Measurements from ENCODE around the gene CDKL2.
"Not testable (repeated sequence)": the region's sequence is repeated elsewhere in the genome, so short reads cannot be mapped to it uniquely, and the experiment has no call there.

The CDKL2 gene

GRCh38 chr4:75630174-75630936 lies at the start of gene CDKL2:
Gene CDKL2 (minus strand): TSS chr4:75630528. CDS start chr4:75625988, 4,540 bp downstream.
- peak; percentile 38 for FAIRE-seq
- peak; percentile 83 for DNase-seq (ENCODE audit: insufficient read length, low spot score)

- FAIRE-seq (no peak), DNase-seq (ENCODE audit: insufficient read length, low spot score) (no peak)
Observed at GRCh38 chr4:75678965-75679364, 48.6 kb upstream of the CDKL2 start.

DNA sequence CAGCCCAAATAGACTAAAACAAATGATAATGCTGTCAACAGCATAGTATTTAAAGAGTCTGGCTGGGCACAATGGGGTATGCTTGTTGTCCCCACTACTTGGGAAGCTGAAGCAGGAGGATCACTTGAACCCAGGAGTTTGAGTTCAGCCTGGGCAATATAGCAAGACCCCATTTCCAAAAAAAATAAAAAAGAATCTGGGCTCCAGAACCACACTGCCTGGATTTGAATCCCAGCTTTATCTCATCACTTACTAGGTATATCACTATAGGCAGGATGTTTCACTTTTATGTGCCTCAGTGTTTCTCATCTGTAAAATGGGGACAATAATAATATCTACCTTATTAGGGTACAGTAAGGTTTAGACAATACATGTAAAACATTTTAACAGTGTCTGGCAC lies 48.1 kb upstream of the CDKL2 start:
- FAIRE-seq (no peak), DNase-seq (ENCODE audit: insufficient read length, low spot score) (no peak)

- DNase-seq (ENCODE audit: insufficient read length, low spot score) (no peak), FAIRE-seq (no peak)
Observed at GRCh38 chr4:75675004-75675531, 44.7 kb upstream of the CDKL2 start.

GRCh38 chr4:75673959-75674328 lies 43.6 kb upstream of the CDKL2 start:
- FAIRE-seq: no peak

GRCh38 chr4:75673027-75673958 lies 43.0 kb upstream of the CDKL2 start, which contains the start of gene G3BP2:
Gene G3BP2 (minus strand): TSS chr4:75673411. CDS start chr4:75662025, 11,386 bp downstream.
- DNase-seq (ENCODE audit: insufficient read length, low spot score) (peak; percentile 93), FAIRE-seq (peak; percentile 26)

More at GRCh38 chr4:75673959-75674328, 43.6 kb upstream of the CDKL2 start:
- DNase-seq (ENCODE audit: insufficient read length, low spot score): no peak

DNA sequence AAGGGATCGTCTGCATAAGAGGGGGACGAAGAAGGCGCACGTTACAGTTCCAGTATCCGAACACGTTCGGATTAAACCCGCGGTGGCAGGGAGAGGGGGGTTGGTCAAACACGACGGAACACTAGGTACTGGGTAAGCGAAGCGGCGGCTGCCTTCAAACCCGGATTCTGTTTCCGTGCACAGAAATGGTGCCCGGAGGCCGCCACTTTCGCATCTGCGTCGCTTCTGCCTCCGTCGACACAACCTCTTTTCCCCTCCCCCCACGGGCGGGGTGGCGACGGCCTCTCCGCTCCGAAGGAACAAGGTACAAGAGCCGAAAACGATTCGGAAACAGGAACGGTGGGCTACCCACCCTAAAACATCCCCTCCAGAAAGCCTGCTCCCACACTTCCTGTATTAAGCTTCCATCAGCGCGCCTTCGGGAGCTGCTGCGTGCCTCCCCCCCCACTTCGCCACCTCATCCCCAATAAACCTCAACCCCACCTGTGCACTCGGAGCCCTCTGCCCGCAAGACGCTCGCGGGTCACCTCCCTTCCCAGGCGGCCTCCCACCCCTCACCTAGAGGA lies 42.2 kb upstream of the CDKL2 start:
- FAIRE-seq: no peak
- DNase-seq (ENCODE audit: insufficient read length, low spot score): peak; percentile 14

DNA sequence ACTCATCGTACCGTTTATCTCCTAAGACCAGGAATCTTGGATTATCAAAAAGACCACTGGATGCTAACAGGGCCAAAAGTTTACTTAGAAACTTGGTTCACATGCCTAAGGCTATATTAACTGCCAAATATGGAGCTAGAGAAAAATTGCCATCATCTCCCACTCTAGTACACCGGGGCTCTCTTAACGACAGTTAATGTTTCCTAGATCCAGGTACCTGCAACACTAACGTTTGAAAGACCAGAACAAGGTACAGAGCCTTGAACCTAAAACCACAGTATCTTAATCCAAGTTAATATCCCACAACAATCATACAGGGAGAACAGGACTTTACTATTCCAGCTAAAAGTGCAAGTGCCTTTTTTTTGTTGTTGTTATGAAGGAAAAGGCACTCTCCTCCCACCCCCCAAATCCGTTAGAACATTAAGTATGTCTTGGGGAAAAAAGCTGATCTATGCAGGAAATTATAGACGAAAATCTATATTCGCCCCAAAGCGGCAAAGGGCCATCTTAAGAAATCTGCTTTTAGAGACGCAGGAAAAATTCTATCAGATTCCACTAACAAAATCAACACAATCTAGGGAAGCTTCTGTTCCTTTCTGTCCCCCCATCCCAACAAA lies 41.6 kb upstream of the CDKL2 start:
- FAIRE-seq (no peak), DNase-seq (ENCODE audit: insufficient read length, low spot score) (no peak)

GRCh38 chr4:75668596-75668995 lies 38.3 kb upstream of the CDKL2 start:
- DNase-seq (ENCODE audit: insufficient read length, low spot score) (no peak), FAIRE-seq (no peak)

DNA sequence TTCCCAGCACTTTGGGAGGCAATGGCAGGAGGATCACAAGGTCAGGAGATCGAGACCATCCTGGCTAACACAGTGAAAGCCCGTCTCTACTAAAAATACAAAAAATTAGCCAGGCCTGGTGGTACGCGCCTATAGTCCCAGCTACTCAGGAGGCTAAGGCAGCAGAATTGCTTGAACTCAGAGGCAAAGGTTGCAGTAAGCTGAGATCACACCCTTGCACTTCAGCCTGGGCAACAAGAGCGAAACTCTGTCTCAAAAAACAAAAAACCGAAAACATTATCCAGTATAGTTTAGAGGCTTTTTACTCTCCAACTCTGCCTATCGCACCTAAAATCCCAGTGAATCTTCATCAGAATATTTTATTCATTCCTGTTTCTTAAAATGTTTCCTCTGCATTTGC lies 37.3 kb upstream of the CDKL2 start:
- not testable (repeated sequence) for FAIRE-seq; DNase-seq (ENCODE audit: insufficient read length, low spot score)

- no peak for DNase-seq (ENCODE audit: insufficient read length, low spot score)
- no peak for FAIRE-seq
Observed at GRCh38 chr4:75666299-75666698, 36.0 kb upstream of the CDKL2 start.

- not testable (repeated sequence) for DNase-seq (ENCODE audit: insufficient read length, low spot score); FAIRE-seq
Observed at GRCh38 chr4:75664604-75665003, 34.3 kb upstream of the CDKL2 start.

- FAIRE-seq: no peak
- DNase-seq (ENCODE audit: insufficient read length, low spot score): no peak
Observed at GRCh38 chr4:75662626-75663025, 32.3 kb upstream of the CDKL2 start.

DNA sequence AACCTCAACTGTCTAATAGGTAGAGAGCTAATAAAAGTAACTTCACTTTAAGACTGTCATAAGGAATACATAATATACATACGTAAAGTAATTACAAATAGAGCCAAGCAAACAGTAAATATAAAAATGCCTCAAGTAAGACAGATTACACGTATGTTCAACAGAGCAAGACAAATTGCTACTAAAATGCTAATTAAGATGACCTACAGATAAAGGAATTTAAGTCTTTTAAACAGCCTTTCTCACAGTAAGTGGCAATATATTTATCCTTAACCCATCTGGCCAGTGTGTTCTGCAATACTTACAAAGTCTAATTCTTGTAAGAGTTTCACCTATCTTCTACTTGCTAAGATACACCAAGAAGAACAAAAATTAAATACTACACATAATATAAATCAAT lies 30.2 kb upstream of the CDKL2 start:
- DNase-seq (ENCODE audit: insufficient read length, low spot score) (no peak), FAIRE-seq (no peak)

DNA sequence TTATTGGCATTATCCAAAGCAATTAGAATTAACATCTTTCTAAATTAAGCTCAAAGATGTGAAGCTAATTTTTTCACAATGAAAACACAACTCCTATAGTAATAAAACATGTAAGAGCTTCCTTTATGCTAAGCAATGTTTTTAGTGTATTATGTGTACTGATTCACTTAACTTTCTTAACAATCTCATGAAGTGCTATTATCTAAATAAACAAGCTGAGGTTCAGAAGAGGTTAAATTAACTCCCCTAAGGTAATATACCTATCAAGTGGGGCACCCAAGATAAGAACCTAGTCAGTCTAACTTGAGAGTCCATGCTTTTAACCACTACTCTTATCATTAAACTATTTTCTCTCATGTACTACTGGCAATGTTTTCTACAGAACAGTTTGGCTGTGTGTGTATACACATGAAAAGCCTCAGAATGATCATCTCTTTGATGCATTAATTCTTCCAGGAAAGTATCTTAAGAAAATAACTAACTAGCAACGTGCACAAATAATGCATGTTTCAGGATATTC lies 29.2 kb upstream of the CDKL2 start:
- DNase-seq (ENCODE audit: insufficient read length, low spot score): no peak
- FAIRE-seq: no peak

GRCh38 chr4:75658876-75659275 lies 28.5 kb upstream of the CDKL2 start:
- DNase-seq (ENCODE audit: insufficient read length, low spot score) (no peak), FAIRE-seq (no peak)

DNA sequence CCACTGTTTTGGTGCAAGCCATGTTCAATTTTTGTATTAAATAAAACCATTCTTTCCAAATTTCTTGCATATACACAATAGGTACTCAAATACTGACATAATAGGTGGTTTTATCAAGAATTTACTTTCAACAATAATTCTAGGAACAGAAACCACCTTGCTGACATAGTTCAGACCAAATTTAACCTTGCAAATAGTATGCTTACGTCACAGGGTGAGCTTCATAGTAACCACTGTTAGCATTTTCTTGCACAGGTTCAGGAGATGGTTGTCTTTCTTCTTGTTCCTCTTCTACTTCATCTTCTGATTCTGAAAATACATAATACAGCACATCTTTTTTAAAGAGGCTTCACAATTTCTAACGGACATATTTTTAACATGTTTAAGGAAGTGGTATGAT lies 25.2 kb upstream of the CDKL2 start:
- FAIRE-seq (no peak), DNase-seq (ENCODE audit: insufficient read length, low spot score) (no peak)

DNA sequence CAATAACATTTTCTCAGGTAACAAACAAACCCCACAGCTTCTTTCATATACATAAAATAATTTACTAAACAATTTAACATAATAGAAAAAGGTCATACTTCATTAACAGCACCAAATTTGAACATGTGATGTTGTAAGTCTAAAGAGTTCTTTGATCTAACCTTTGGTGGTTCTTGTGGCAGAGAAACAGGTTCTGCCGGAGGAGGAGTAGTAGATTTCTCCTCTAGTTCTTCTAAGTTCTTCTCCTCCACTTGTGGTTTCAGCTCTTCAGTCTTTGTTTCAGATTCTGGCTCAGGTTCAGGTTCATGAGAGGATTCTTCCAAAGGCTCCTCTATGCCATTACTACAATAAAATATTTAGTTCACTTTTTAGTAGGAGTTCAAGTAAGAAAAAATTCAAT lies 24.6 kb upstream of the CDKL2 start:
- FAIRE-seq (no peak), DNase-seq (ENCODE audit: insufficient read length, low spot score) (no peak)

GRCh38 chr4:75653845-75654503 lies 23.6 kb upstream of the CDKL2 start:
- DNase-seq (ENCODE audit: insufficient read length, low spot score) (no peak), FAIRE-seq (no peak)

DNA sequence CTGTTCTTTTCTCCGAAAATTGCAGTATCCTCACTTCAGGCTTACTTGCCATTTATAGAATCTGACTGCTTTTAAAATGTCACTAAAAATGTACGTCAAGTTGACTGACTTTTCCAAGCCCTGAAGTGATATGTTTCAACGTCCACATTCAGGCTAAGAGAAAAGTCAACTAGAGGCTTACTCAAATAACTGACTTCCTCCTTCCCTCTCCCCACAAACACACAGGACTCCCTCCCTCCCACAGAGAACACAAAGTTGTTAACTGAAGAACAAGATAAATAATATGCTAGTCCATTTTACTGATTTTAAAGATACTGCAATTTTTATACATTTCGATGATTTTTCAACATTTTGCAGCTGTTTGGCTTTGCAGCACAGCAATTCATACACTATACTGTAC lies 13.8 kb upstream of the CDKL2 start:
- FAIRE-seq: no peak

More for the DNA sequence above, 13.8 kb upstream of the CDKL2 start:
- DNase-seq (ENCODE audit: insufficient read length, low spot score): no peak
